Measurements from ENCODE around the gene FUBP3. TPM values are rescaled to one million over a fixed set of nuclear protein-coding genes. Genes with fewer than 3 reads are reported as not detected.

Gene FUBP3
- total and polyA plus RNA-seq, 3 donors from 2014 or later: 59.4 to 88.7 (median 85.3) TPM

- H3K4me1 ChIP-seq: no peaks in the 10 kb centered on the region
- TF ChIP-seq POLR2A (IDR thresholded peaks at IDR 0.05) (no peak), CTCF (IDR thresholded peaks at IDR 0.05) (no peak)
- WGBS, 2 donors: 88 to 91% methylated on average over 7 of the region's 7 CpGs
- no peaks in the 10 kb centered on the region for H3K27me3 ChIP-seq
- DNase-seq: no peak
- H3K36me3 ChIP-seq (ENCODE audit: low read depth, missing control alignments): no peaks in the 10 kb centered on the region
- H3K27ac ChIP-seq: no peak overlapping the region
- H3K4me3 ChIP-seq: no peak overlapping the region
- H3K9me3 ChIP-seq: no peaks in the 10 kb centered on the region
- intact Hi-C loops (cut with DNase I; ENCODE audit: low total_unique reads): no loop called here
These were observed 15.6 kb upstream of the FUBP3 start for GRCh38 chr9:130563797-130564196.

- Histone ChIP-seq H3K4me1 (no peaks in the 10 kb centered on the region), H3K36me3 (ENCODE audit: low read depth, missing control alignments) (no peaks in the 10 kb centered on the region), H3K27ac (no peak overlapping the region), H3K27me3 (no peaks in the 10 kb centered on the region), H3K4me3 (no peak overlapping the region), H3K9me3 (no peaks in the 10 kb centered on the region)
- TF ChIP-seq POLR2A (IDR thresholded peaks at IDR 0.05): no peak
- TF ChIP-seq CTCF (IDR thresholded peaks at IDR 0.05): no peak
- intact Hi-C loops (cut with DNase I; ENCODE audit: low total_unique reads): no loop called here
- no peak for DNase-seq
- 69 to 88% methylated on average over 3 of the region's 3 CpGs for WGBS, 2 donors
These were observed 13.6 kb upstream of the FUBP3 start for GRCh38 chr9:130565792-130566191.

DNA sequence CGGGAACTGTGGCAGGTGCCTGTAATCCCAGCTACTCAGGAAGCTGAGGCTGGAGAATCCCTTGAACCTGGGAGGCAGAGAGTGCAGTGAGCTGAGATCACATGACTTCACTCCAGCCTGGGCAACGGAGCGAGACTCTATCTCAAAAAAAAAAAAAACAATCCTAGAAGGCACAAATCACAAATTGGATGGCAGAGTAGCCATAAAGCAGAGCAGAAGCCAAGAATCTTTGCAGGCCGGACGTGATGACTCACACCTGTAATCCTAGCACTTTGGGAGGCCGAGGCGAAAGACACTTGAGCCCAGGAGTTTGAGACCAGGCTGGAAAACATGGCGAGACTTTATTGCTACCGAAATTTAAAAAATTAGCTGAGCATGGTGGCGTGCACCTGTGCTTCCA lies 9.2 kb upstream of the FUBP3 start:
- Histone ChIP-seq H3K9me3 (no peaks in the 10 kb centered on the region), H3K27me3 (no peaks in the 10 kb centered on the region), H3K4me3 (no peak overlapping the region), H3K36me3 (ENCODE audit: low read depth, missing control alignments) (no peaks in the 10 kb centered on the region), H3K4me1 (no peaks in the 10 kb centered on the region), H3K27ac (no peak overlapping the region)
- DNase-seq: no peak
- 87 to 88% methylated on average over 10 of the region's 10 CpGs for WGBS, 2 donors
- intact Hi-C loops (cut with DNase I; ENCODE audit: low total_unique reads): no loop called here
- TF ChIP-seq CTCF (IDR thresholded peaks at IDR 0.05) (no peak), POLR2A (IDR thresholded peaks at IDR 0.05) (no peak)

DNA sequence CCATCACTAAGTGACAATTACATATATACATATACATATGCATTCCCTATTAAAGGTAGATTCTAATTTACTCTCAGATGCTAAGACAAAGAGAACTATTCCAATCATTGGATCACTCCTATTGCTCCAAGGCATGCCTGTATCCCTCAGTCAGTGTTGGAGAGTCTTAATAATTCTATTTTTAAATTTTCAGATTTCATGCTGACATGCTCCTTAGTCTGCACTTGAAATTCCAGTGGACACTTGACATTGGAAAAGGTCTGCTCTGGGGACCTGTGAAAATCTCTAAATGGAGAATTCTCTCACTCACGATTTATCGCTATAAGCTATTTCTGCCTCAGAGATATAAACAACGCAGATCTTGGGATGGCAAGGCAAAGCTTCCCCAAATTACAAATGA lies 3.9 kb upstream of the FUBP3 start:
- no peak overlapping the region for H3K4me3 ChIP-seq
- peaks cover 14% of the 10 kb centered on the region for H3K4me1 ChIP-seq
- TF ChIP-seq CTCF (IDR thresholded peaks at IDR 0.05): no peak
- no peak for TF ChIP-seq POLR2A (IDR thresholded peaks at IDR 0.05)
- no peaks in the 10 kb centered on the region for H3K9me3 ChIP-seq
- intact Hi-C loops (cut with DNase I; ENCODE audit: low total_unique reads): no loop called here
- no peaks in the 10 kb centered on the region for H3K27me3 ChIP-seq
- 81 to 88% methylated on average over 3 of the region's 3 CpGs for WGBS, 2 donors
- DNase-seq: no peak
- H3K36me3 ChIP-seq (ENCODE audit: low read depth, missing control alignments): no peaks in the 10 kb centered on the region
- H3K27ac ChIP-seq: no peak overlapping the region

DNA sequence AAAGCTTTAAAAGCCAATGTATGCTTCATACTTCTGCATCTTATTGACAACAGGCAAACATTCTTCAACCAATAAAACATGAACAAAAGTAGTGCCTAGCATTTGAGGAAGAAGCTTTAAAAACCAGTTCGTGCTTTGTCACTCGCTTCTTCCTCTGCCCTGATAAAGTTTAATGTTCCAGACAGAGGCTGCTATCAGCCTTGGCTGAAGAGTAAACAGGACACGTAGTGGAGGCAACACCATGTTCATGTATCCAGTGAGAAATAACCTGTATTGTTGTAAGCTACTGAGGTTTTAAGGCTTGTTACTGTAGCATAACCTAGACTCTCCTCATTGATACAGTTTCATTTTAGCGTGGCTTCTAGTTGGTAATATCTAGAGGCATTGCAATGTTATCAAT lies 3.2 kb upstream of the FUBP3 start:
- Histone ChIP-seq H3K27ac (peak overlapping the region in 1 of 2 donors; percentile 7), H3K4me3 (no peak overlapping the region), H3K36me3 (ENCODE audit: low read depth, missing control alignments) (no peaks in the 10 kb centered on the region), H3K9me3 (no peaks in the 10 kb centered on the region), H3K27me3 (no peaks in the 10 kb centered on the region), H3K4me1 (peaks cover 21% of the 10 kb centered on the region)
- no peak for TF ChIP-seq POLR2A (IDR thresholded peaks at IDR 0.05)
- no peak for TF ChIP-seq CTCF (IDR thresholded peaks at IDR 0.05)
- intact Hi-C loops (cut with DNase I; ENCODE audit: low total_unique reads): no loop called here
- DNase-seq: no peak
- WGBS, 2 donors: 22 to 24% methylated on average over 4 of the region's 4 CpGs
